Measurements from ENCODE around the gene KIAA1549. TPM values are rescaled to one million over a fixed set of nuclear protein-coding genes. Genes with fewer than 3 reads are reported as not detected.

The KIAA1549 gene
- total and polyA plus RNA-seq, 11 donors: 0.91 to 4.8 (median 2.0) TPM

DNA sequence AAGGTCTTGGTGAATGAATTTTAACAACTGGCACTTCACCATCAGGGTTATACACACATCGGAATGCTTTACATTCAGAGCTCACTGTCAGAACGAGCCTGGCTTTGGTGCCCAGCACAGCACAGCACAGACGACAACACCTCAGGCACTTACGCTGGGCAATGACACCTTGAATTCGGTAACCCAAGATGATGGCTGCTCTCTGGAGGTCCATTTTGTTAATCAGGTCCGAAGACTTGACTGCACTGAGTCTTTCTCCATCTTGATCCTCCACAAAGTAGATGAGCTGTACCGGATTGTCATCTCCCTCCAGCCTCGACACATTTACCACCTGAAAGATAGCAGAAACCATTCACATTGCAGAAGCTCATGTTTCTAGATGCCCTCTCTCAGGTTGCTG is 82.4 kb downstream of the KIAA1549 start:
- DNase-seq (no peak), ATAC-seq (no peak)
- Histone ChIP-seq H3K9me3 (no peaks in the 10 kb centered on the region), H3K27me3 (no peaks in the 10 kb centered on the region), H3K27ac (no peak overlapping the region), H3K4me1 (no peaks in the 10 kb centered on the region), H3K36me3 (peaks cover 0 to 6% (median 0%) of the 10 kb centered on the region in 9 donors), H3K4me3 (no peak overlapping the region)
- TF ChIP-seq CTCF (IDR thresholded peaks at IDR 0.05) (no peak), POLR2A (IDR thresholded peaks at IDR 0.05) (no peak)
- intact Hi-C loops (cut with DNase I): loop anchor here in 2 of 10 donors (1.0 to 10.0 kb wide), 2 partner anchors 12 to 76 kb away; no protein-coding TSS in a partner anchor
- WGBS, 4 donors: 80 to 95% (median 86%) methylated on average over 8 of the region's 8 CpGs

GRCh38 chr7:138898255-138898654 is 82.9 kb downstream of the KIAA1549 start:
- ATAC-seq: no peak
- Histone ChIP-seq H3K4me3 (no peak overlapping the region), H3K27ac (no peak overlapping the region), H3K4me1 (no peaks in the 10 kb centered on the region), H3K9me3 (no peaks in the 10 kb centered on the region), H3K36me3 (peaks cover 0 to 6% (median 0%) of the 10 kb centered on the region in 9 donors), H3K27me3 (no peaks in the 10 kb centered on the region)
- intact Hi-C loops (cut with DNase I): loop anchor here in 1 of 10 donors (10.0 kb wide), 1 partner anchor 77 kb away; no protein-coding TSS in a partner anchor
- TF ChIP-seq POLR2A (IDR thresholded peaks at IDR 0.05) (no peak), CTCF (IDR thresholded peaks at IDR 0.05) (no peak)
- DNase-seq: no peak
- 69 to 77% (median 73%) methylated on average over 3 of the region's 3 CpGs for WGBS, 4 donors

GRCh38 chr7:138895679-138896078 is 85.5 kb downstream of the KIAA1549 start:
- TF ChIP-seq POLR2A (IDR thresholded peaks at IDR 0.05) (no peak), CTCF (IDR thresholded peaks at IDR 0.05) (no peak)
- 93 to 96% (median 94%) methylated on average over 7 of the region's 7 CpGs for WGBS, 4 donors
- Histone ChIP-seq H3K4me1 (peaks cover 0 to 5% (median 0%) of the 10 kb centered on the region in 12 donors), H3K4me3 (no peak overlapping the region), H3K36me3 (peaks cover 0 to 5% (median 0%) of the 10 kb centered on the region in 9 donors), H3K9me3 (no peaks in the 10 kb centered on the region), H3K27ac (no peak overlapping the region), H3K27me3 (no peaks in the 10 kb centered on the region)
- ATAC-seq: no peak
- no peak for DNase-seq
- intact Hi-C loops (cut with DNase I): loop anchor here in 1 of 10 donors (10.0 kb wide), 1 partner anchor 79 kb away; no protein-coding TSS in a partner anchor

DNA sequence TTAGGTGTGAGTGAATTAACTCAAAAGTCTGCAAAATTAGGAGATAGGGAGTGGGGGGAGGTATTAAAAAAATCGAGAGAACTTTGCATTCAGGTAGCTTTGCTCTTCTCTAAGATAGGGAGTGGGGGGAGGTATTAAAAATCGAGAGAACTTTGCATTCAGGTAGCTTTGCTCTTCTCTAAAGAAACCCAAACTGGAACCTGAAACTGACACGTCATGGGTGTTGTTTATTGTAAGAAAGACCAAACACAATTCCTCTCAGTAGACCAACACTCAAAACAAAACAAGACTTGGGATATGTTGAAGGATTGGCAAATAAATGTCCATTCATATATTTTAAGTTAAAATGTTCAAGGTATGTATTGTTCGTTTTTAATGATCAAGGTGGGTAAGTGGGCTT is 87.9 kb downstream of the KIAA1549 start:
- TF ChIP-seq CTCF (IDR thresholded peaks at IDR 0.05) (no peak), POLR2A (IDR thresholded peaks at IDR 0.05) (no peak)
- intact Hi-C loops (cut with DNase I): loop anchor here in 2 of 10 donors (5.0 to 10.0 kb wide), 2 partner anchors 44 to 82 kb away; no protein-coding TSS in a partner anchor
- Histone ChIP-seq H3K9me3 (no peaks in the 10 kb centered on the region), H3K4me1 (peaks cover 0 to 6% (median 0%) of the 10 kb centered on the region in 12 donors), H3K4me3 (no peak overlapping the region), H3K27me3 (no peaks in the 10 kb centered on the region), H3K27ac (no peak overlapping the region), H3K36me3 (peaks cover 0 to 5% (median 0%) of the 10 kb centered on the region in 9 donors)
- DNase-seq: no peak
- ATAC-seq: no peak
- WGBS, 4 donors: 92 to 98% (median 95%) methylated on average over 4 of the region's 4 CpGs
